HL-60 (cell line): ENCODE measurements around the gene TMEM213.

Experiments
- GABPA ChIP-seq: IDR thresholded peaks from 2 replicates; pipeline ENCODE4 v1.6.1; 2012; ENCODE audit warnings: low read depth
- POLR2AphosphoS5 ChIP-seq: IDR thresholded peaks from 2 replicates; pipeline ENCODE4 v1.6.1; 2012; ENCODE audit warnings: low read depth
- TF ChIP-seq, protein P1 (sequence below): IDR thresholded peaks from one replicate; pipeline ENCODE4 v1.5.1; 2011; ENCODE audit warnings: low read length, control low read depth, inconsistent platforms; ENCODE audit not compliant: insufficient read depth
- TF ChIP-seq, protein P2 (sequence below): IDR thresholded peaks from 2 replicates; pipeline ENCODE4 v1.6.1; 2012; ENCODE audit warnings: low read depth; ENCODE audit not compliant: insufficient replicate concordance

- TF ChIP-seq, protein P1, sequence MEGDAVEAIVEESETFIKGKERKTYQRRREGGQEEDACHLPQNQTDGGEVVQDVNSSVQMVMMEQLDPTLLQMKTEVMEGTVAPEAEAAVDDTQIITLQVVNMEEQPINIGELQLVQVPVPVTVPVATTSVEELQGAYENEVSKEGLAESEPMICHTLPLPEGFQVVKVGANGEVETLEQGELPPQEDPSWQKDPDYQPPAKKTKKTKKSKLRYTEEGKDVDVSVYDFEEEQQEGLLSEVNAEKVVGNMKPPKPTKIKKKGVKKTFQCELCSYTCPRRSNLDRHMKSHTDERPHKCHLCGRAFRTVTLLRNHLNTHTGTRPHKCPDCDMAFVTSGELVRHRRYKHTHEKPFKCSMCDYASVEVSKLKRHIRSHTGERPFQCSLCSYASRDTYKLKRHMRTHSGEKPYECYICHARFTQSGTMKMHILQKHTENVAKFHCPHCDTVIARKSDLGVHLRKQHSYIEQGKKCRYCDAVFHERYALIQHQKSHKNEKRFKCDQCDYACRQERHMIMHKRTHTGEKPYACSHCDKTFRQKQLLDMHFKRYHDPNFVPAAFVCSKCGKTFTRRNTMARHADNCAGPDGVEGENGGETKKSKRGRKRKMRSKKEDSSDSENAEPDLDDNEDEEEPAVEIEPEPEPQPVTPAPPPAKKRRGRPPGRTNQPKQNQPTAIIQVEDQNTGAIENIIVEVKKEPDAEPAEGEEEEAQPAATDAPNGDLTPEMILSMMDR = no peak
- TF ChIP-seq POLR2AphosphoS5 = no peak
- TF ChIP-seq, protein P2, sequence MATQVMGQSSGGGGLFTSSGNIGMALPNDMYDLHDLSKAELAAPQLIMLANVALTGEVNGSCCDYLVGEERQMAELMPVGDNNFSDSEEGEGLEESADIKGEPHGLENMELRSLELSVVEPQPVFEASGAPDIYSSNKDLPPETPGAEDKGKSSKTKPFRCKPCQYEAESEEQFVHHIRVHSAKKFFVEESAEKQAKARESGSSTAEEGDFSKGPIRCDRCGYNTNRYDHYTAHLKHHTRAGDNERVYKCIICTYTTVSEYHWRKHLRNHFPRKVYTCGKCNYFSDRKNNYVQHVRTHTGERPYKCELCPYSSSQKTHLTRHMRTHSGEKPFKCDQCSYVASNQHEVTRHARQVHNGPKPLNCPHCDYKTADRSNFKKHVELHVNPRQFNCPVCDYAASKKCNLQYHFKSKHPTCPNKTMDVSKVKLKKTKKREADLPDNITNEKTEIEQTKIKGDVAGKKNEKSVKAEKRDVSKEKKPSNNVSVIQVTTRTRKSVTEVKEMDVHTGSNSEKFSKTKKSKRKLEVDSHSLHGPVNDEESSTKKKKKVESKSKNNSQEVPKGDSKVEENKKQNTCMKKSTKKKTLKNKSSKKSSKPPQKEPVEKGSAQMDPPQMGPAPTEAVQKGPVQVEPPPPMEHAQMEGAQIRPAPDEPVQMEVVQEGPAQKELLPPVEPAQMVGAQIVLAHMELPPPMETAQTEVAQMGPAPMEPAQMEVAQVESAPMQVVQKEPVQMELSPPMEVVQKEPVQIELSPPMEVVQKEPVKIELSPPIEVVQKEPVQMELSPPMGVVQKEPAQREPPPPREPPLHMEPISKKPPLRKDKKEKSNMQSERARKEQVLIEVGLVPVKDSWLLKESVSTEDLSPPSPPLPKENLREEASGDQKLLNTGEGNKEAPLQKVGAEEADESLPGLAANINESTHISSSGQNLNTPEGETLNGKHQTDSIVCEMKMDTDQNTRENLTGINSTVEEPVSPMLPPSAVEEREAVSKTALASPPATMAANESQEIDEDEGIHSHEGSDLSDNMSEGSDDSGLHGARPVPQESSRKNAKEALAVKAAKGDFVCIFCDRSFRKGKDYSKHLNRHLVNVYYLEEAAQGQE = no peak
- no peak for TF ChIP-seq GABPA
Observed at GRCh38 chr7:138756591-138757242, 41.1 kb upstream of the TMEM213 start.
